MG63 (cell line): Measurements from ENCODE around the gene BAG3. TPM values are rescaled to one million over a fixed set of nuclear protein-coding genes. Genes with fewer than 3 reads are reported as not detected.
A peak's percentile ranks its signal among the peaks of the same experiment; 100 is the strongest.
"Not testable (repeated sequence)": the region's sequence is repeated elsewhere in the genome, so short reads cannot be mapped to it uniquely, and the experiment has no call there.

ENCODE experiments used
- DNase-seq: peaks from one replicate; pipeline ENCODE4 v3.0.0-alpha.2; 2020
- H3K27me3 ChIP-seq: fragments of 250-450 bp; sonication (Bioruptor Pico); 2 replicates; pipeline ENCODE4 v1.5.1; 2020; ENCODE audit warnings: mild to moderate bottlenecking, moderate library complexity
- H3K36me3 ChIP-seq: fragments of 250-450 bp; sonication (Bioruptor Pico); 2 replicates; pipeline ENCODE4 v1.5.1; 2020; ENCODE audit warnings: mild to moderate bottlenecking, moderate library complexity
- H3K4me3 ChIP-seq: fragments of 250-450 bp; sonication (Bioruptor Pico); 2 replicates; pipeline ENCODE4 v1.5.1; 2020; ENCODE audit warnings: mild to moderate bottlenecking, moderate library complexity
- H3K9me3 ChIP-seq: fragments of 250-450 bp; sonication (Bioruptor Pico); 2 replicates; pipeline ENCODE4 v1.5.1; 2020; ENCODE audit warnings: mild to moderate bottlenecking, moderate library complexity
- total RNA-seq: library from RNA; depleted of rRNA; stranded (reverse); fragments of >200 nt; shearing (Covaris generic); gene quantifications from 2 replicates; pipeline ENCODE4 v1.2.3, GENCODE V29; 2014; ENCODE audit warnings: low replicate concordance

BAG3 gene
- total RNA-seq, 1 experiment from 2014 or later, result 26.9 TPM

GRCh38 chr10:119655566-119656001 lies 4.4 kb downstream of the BAG3 start:
- peaks cover 65% of the 10 kb centered on the region for H3K36me3 ChIP-seq
- peak; percentile 60 for DNase-seq
- H3K9me3 ChIP-seq, result no peaks in the 10 kb centered on the region
- H3K4me3 ChIP-seq, result 0 out of 2 replicates have a peak overlapping the region, but pooled peaks have one; percentile 2
- H3K27me3 ChIP-seq, result no peaks in the 10 kb centered on the region

- Histone ChIP-seq H3K27me3 (no peaks in the 10 kb centered on the region), H3K36me3 (peaks cover 74% of the 10 kb centered on the region), H3K4me3 (no peak overlapping the region), H3K9me3 (no peaks in the 10 kb centered on the region)
- DNase-seq, result no peak
Measured at GRCh38 chr10:119656760-119657159, 5.6 kb downstream of the BAG3 start.

- Histone ChIP-seq H3K4me3 (peak overlapping the region; percentile 25), H3K36me3 (peaks cover 79% of the 10 kb centered on the region), H3K9me3 (no peaks in the 10 kb centered on the region), H3K27me3 (no peaks in the 10 kb centered on the region)
- peak; percentile 82 for DNase-seq
Measured at GRCh38 chr10:119657725-119658124, 6.5 kb downstream of the BAG3 start.

GRCh38 chr10:119658274-119658673 lies 7.1 kb downstream of the BAG3 start:
- DNase-seq, result peak; percentile 96
- peak overlapping the region; percentile 25 for H3K4me3 ChIP-seq
- H3K27me3 ChIP-seq, result no peaks in the 10 kb centered on the region
- no peaks in the 10 kb centered on the region for H3K9me3 ChIP-seq
- peaks cover 77% of the 10 kb centered on the region for H3K36me3 ChIP-seq

GRCh38 chr10:119659951-119660350 lies 8.8 kb downstream of the BAG3 start:
- Histone ChIP-seq H3K27me3 (no peaks in the 10 kb centered on the region), H3K36me3 (peaks cover 67% of the 10 kb centered on the region), H3K9me3 (no peaks in the 10 kb centered on the region), H3K4me3 (no peak overlapping the region)
- DNase-seq, result no peak

GRCh38 chr10:119662076-119662605 lies 11.0 kb downstream of the BAG3 start:
- H3K27me3 ChIP-seq, H3K4me3 ChIP-seq, H3K9me3 ChIP-seq, DNase-seq: not testable (repeated sequence)
- H3K36me3 ChIP-seq, result peaks cover 64% of the 10 kb centered on the region

- H3K27me3 ChIP-seq, result no peaks in the 10 kb centered on the region
- H3K4me3 ChIP-seq, result no peak overlapping the region
- no peaks in the 10 kb centered on the region for H3K9me3 ChIP-seq
- DNase-seq, result no peak
- peaks cover 62% of the 10 kb centered on the region for H3K36me3 ChIP-seq
Measured at GRCh38 chr10:119663866-119664698, 12.9 kb downstream of the BAG3 start.

GRCh38 chr10:119665901-119666708 lies 14.9 kb downstream of the BAG3 start:
- Histone ChIP-seq H3K4me3 (no peak overlapping the region), H3K27me3 (no peaks in the 10 kb centered on the region), H3K36me3 (peaks cover 62% of the 10 kb centered on the region), H3K9me3 (no peaks in the 10 kb centered on the region)
- no peak for DNase-seq

- DNase-seq, result no peak
- no peaks in the 10 kb centered on the region for H3K9me3 ChIP-seq
- peaks cover 65% of the 10 kb centered on the region for H3K36me3 ChIP-seq
- no peak overlapping the region for H3K4me3 ChIP-seq
- no peaks in the 10 kb centered on the region for H3K27me3 ChIP-seq
Measured at GRCh38 chr10:119666709-119667004, 15.5 kb downstream of the BAG3 start.

GRCh38 chr10:119667562-119668328 lies 16.6 kb downstream of the BAG3 start:
- DNase-seq, result peak; percentile 98
- no peak overlapping the region for H3K4me3 ChIP-seq
- no peaks in the 10 kb centered on the region for H3K9me3 ChIP-seq
- no peaks in the 10 kb centered on the region for H3K27me3 ChIP-seq
- H3K36me3 ChIP-seq, result peaks cover 68% of the 10 kb centered on the region

- peaks cover 72% of the 10 kb centered on the region for H3K36me3 ChIP-seq
- H3K9me3 ChIP-seq, result no peaks in the 10 kb centered on the region
- no peaks in the 10 kb centered on the region for H3K27me3 ChIP-seq
- H3K4me3 ChIP-seq, result no peak overlapping the region
- DNase-seq, result no peak
Measured at GRCh38 chr10:119668461-119668860, 17.3 kb downstream of the BAG3 start.

- Histone ChIP-seq H3K9me3 (no peaks in the 10 kb centered on the region), H3K4me3 (no peak overlapping the region), H3K36me3 (peaks cover 79% of the 10 kb centered on the region), H3K27me3 (no peaks in the 10 kb centered on the region)
- no peak for DNase-seq
Measured at GRCh38 chr10:119669331-119669730, 18.2 kb downstream of the BAG3 start.

- no peak for DNase-seq
- H3K9me3 ChIP-seq, result no peaks in the 10 kb centered on the region
- peaks cover 82% of the 10 kb centered on the region for H3K36me3 ChIP-seq
Measured at GRCh38 chr10:119669975-119670640, 18.9 kb downstream of the BAG3 start.

GRCh38 chr10:119670717-119671116 lies 19.5 kb downstream of the BAG3 start:
- Histone ChIP-seq H3K27me3 (no peaks in the 10 kb centered on the region), H3K36me3 (peaks cover 85% of the 10 kb centered on the region), H3K4me3 (no peak overlapping the region), H3K9me3 (no peaks in the 10 kb centered on the region)
- DNase-seq, result peak; percentile 83

More at GRCh38 chr10:119669975-119670640, 18.9 kb downstream of the BAG3 start:
- Histone ChIP-seq H3K4me3 (no peak overlapping the region), H3K27me3 (no peaks in the 10 kb centered on the region)

- peaks cover 86% of the 10 kb centered on the region for H3K36me3 ChIP-seq
- no peak for DNase-seq
Measured at GRCh38 chr10:119671381-119671780, 20.2 kb downstream of the BAG3 start.

GRCh38 chr10:119672291-119672690 lies 21.1 kb downstream of the BAG3 start:
- no peak overlapping the region for H3K4me3 ChIP-seq
- peaks cover 87% of the 10 kb centered on the region for H3K36me3 ChIP-seq
- H3K9me3 ChIP-seq, result no peaks in the 10 kb centered on the region
- no peak for DNase-seq
- H3K27me3 ChIP-seq, result no peaks in the 10 kb centered on the region

More at GRCh38 chr10:119671381-119671780, 20.2 kb downstream of the BAG3 start:
- Histone ChIP-seq H3K27me3 (no peaks in the 10 kb centered on the region), H3K4me3 (no peak overlapping the region), H3K9me3 (no peaks in the 10 kb centered on the region)
